Endodermal cell (in vitro differentiated cells): ENCODE data around the gene TBC1D22B. TPM values are rescaled to one million over a fixed set of nuclear protein-coding genes. Genes with fewer than 3 reads are reported as not detected.

Experiments
- DNase-seq: peaks from one replicate; pipeline ENCODE4 v3.0.0-alpha.2; 2017
- H3K27ac ChIP-seq: 2 replicates; pipeline ENCODE4 v1.5.1; 2013; ENCODE audit warnings: mild to moderate bottlenecking, low read depth, low read length, moderate library complexity
- H3K27me3 ChIP-seq: 2 replicates; pipeline ENCODE4 v1.6.1; 2013; ENCODE audit warnings: mild to moderate bottlenecking, low read length, moderate library complexity; ENCODE audit not compliant: insufficient read depth, control insufficient read depth, poor library complexity, severe bottlenecking
- H3K36me3 ChIP-seq: 2 replicates; pipeline ENCODE4 v1.7.0; 2013; ENCODE audit warnings: mild to moderate bottlenecking, low read length, moderate library complexity; ENCODE audit not compliant: control insufficient read depth, insufficient read depth
- H3K4me1 ChIP-seq: one replicate; pipeline ENCODE4 v1.7.0; 2013; ENCODE audit warnings: low read length; ENCODE audit not compliant: control insufficient read depth, insufficient read depth
- H3K4me3 ChIP-seq: 2 replicates; pipeline ENCODE4 v1.5.1; 2013; ENCODE audit warnings: mild to moderate bottlenecking, low read length, moderate library complexity
- H3K9ac ChIP-seq: 2 replicates; pipeline ENCODE4 v1.6.1; 2013; ENCODE audit warnings: mild to moderate bottlenecking, low read length, moderate library complexity; ENCODE audit not compliant: poor library complexity, severe bottlenecking; ENCODE audit errors: extremely low read depth
- H3K9me3 ChIP-seq: 2 replicates; pipeline ENCODE4 v1.6.1; 2013; ENCODE audit warnings: mild to moderate bottlenecking, low read length, moderate library complexity; ENCODE audit not compliant: control insufficient read depth
- H3K27ac Mint-ChIP-seq: 2 replicates; pipeline ENCODE4 v1.8.0; 2020; ENCODE audit warnings: mixed read lengths
- H3K27me3 Mint-ChIP-seq: 2 replicates; pipeline ENCODE4 v1.8.0; 2021; ENCODE audit warnings: mild to moderate bottlenecking, mixed read lengths; ENCODE audit not compliant: insufficient read depth
- H3K36me3 Mint-ChIP-seq: 2 replicates; pipeline ENCODE4 v1.8.0; 2020; ENCODE audit warnings: low read depth, mixed read lengths
- H3K4me1 Mint-ChIP-seq: 2 replicates; pipeline ENCODE4 v1.8.0; 2020; ENCODE audit warnings: mixed read lengths
- H3K4me3 Mint-ChIP-seq: 2 replicates; pipeline ENCODE4 v1.8.0; 2020; ENCODE audit warnings: mild to moderate bottlenecking, moderate library complexity, mixed read lengths
- H3K9me3 Mint-ChIP-seq: 2 replicates; pipeline ENCODE4 v1.8.0; 2020; ENCODE audit warnings: mild to moderate bottlenecking, mixed read lengths
- WGBS, 2 experiments: methylation state at CpG; one replicate each; pipeline versions ENCODE4 v1.1.5 to v1.1.7; 2013; ENCODE audit warnings: missing lambda C conversion rate in 2 of 2, mixed read lengths in 1 of 2; ENCODE audit not compliant: insufficient coverage in 1 of 2, insufficient read length in 1 of 2; 5-methylcytosine and 5-hydroxymethylcytosine counted together
- total RNA-seq, 2 donors: library from RNA; stranded (reverse); fragmentation: NEBNext Ultra II Directional in 1 of 2; extraction: Animal tissue kit (Norgen Biotek cat#: 25700) in 1 of 2; gene quantifications; 2 replicates in 1 of 2; 3 replicates in 1 of 2; pipeline ENCODE4 v1.2.1, GENCODE V29; 2021
- TF ChIP-seq, protein P1 (sequence below): fragments of 200-600 bp; sonication (generic); conservative IDR thresholded peaks from 2 replicates; pipeline ENCODE4 v1.5.0; 2021; ENCODE audit warnings: antibody characterized with exemption, mild to moderate bottlenecking

Gene TBC1D22B
- total RNA-seq, 2 donors from 2014 or later = 13.8 to 20.1 TPM

DNA sequence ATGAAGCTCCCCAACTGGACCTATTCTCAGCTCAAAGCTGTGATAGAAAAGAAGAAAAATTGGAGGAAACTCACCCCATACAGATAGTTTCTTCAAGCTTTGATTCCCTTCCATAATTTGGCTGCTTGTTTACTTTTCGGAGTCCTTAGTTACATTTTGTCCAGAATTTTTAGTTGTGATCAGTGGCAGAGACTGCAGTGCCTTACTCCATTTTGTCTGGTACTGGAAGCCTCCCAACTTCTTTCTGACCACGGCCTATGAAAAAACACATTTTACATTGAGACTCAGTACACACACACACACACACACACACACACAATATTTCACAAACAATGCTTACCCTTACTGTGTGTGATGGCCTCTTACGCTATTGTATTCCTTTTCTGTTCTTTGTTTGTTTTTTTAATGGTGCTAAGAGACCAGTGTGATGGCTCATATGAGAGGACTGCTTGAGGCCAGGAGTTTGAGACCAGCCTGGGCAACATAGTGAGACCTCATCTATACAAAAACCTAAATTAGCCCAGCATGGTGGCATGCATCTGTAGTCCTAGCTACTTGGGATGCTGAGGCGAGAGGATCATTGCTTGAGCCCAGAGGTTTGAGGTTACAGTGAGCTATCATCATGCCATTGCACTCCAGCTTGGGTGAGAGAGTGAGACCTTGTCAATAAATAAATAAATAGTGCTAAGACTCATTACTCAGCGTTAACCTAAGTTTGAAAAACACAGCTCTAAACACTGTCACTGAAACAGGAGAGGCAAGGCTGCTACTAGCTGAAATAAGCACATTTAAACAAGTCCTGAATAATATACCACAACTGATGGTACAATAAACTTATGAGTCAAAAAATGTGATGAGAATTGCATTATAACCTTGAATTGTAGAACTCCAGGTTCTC, 82.4 kb downstream of the TBC1D22B start:
- Histone ChIP-seq H3K4me3 (no peak overlapping the region), H3K27me3 (no peaks in the 10 kb centered on the region), H3K36me3 (no peaks in the 10 kb centered on the region), H3K9ac (no peak overlapping the region), H3K9me3 (no peaks in the 10 kb centered on the region), H3K27ac (no peak overlapping the region), H3K4me1 (no peaks in the 10 kb centered on the region)
- H3K4me1 Mint-ChIP-seq = peaks cover 1% of the 10 kb centered on the region
- no peak overlapping the region for H3K27ac Mint-ChIP-seq
- TF ChIP-seq, protein P1, sequence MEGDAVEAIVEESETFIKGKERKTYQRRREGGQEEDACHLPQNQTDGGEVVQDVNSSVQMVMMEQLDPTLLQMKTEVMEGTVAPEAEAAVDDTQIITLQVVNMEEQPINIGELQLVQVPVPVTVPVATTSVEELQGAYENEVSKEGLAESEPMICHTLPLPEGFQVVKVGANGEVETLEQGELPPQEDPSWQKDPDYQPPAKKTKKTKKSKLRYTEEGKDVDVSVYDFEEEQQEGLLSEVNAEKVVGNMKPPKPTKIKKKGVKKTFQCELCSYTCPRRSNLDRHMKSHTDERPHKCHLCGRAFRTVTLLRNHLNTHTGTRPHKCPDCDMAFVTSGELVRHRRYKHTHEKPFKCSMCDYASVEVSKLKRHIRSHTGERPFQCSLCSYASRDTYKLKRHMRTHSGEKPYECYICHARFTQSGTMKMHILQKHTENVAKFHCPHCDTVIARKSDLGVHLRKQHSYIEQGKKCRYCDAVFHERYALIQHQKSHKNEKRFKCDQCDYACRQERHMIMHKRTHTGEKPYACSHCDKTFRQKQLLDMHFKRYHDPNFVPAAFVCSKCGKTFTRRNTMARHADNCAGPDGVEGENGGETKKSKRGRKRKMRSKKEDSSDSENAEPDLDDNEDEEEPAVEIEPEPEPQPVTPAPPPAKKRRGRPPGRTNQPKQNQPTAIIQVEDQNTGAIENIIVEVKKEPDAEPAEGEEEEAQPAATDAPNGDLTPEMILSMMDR = no peak
- H3K36me3 Mint-ChIP-seq = no peaks in the 10 kb centered on the region
- H3K27me3 Mint-ChIP-seq = peaks cover 7% of the 10 kb centered on the region
- 90 to 96% methylated on average over 2 to 5 of the region's 5 CpGs for WGBS, 2 experiments
- H3K9me3 Mint-ChIP-seq = no peaks in the 10 kb centered on the region
- no peak for DNase-seq
- H3K4me3 Mint-ChIP-seq = no peak overlapping the region

DNA sequence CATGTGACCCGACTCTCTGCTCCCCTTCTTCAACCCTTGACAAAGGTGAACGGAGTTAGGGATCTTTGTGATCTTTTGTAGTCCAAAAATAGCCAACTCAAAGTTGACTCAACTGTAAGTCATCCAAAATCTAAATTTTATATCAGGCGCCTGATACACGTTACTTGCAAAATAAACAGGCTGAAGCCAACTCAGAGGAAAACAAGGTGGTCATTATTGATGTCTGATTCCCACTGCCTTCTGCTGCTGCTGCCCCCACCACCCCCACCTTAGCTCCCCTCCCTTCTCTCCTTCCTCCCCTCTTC, 83.0 kb downstream of the TBC1D22B start:
- Mint-ChIP-seq H3K27ac (no peak overlapping the region), H3K27me3 (peaks cover 7% of the 10 kb centered on the region), H3K9me3 (no peaks in the 10 kb centered on the region), H3K4me1 (peaks cover 1% of the 10 kb centered on the region), H3K4me3 (no peak overlapping the region), H3K36me3 (no peaks in the 10 kb centered on the region)
- Histone ChIP-seq H3K9ac (no peak overlapping the region), H3K4me1 (no peaks in the 10 kb centered on the region), H3K27ac (no peak overlapping the region), H3K27me3 (no peaks in the 10 kb centered on the region), H3K36me3 (no peaks in the 10 kb centered on the region), H3K4me3 (no peak overlapping the region), H3K9me3 (no peaks in the 10 kb centered on the region)
- TF ChIP-seq, protein P1 = no peak
- 89 to 100% methylated on average over 2 to 4 of the region's 4 CpGs for WGBS, 2 experiments
- DNase-seq = no peak

DNA sequence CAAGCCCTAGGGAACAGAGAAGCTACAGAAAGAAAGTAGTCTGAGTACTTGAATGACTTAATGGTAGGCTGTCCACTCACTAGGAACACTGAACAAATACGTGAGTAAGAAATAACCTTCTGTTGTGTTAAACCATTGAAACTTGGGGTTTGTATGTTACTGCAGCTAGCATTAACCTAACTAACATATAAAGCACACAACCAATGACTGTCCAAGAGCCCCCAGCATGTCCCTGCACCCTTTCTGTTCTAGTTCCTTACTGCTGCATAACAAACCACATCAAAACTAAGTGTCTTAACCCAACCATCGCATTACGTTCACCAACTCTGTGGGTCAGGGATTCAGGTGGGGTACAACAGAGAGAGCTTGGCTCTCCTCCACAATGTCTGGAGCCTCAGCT, 85.7 kb downstream of the TBC1D22B start:
- Mint-ChIP-seq H3K4me3 (no peak overlapping the region), H3K9me3 (no peaks in the 10 kb centered on the region), H3K27ac (no peak overlapping the region), H3K36me3 (no peaks in the 10 kb centered on the region), H3K27me3 (peaks cover 9% of the 10 kb centered on the region), H3K4me1 (peaks cover 1% of the 10 kb centered on the region)
- TF ChIP-seq, protein P1 = no peak
- Histone ChIP-seq H3K4me3 (no peak overlapping the region), H3K9me3 (no peaks in the 10 kb centered on the region), H3K27me3 (no peaks in the 10 kb centered on the region), H3K36me3 (no peaks in the 10 kb centered on the region), H3K4me1 (no peaks in the 10 kb centered on the region), H3K27ac (no peak overlapping the region), H3K9ac (no peak overlapping the region)
- 96% methylated on average over 3 of the region's 3 CpGs; no CpG with 5 or more reads in 1 of the 2 experiments for WGBS, 2 experiments
- no peak for DNase-seq
